HEK293 (cell line): Measurements from ENCODE around the gene IL10RB.

ENCODE experiments used
- CTCF ChIA-PET: fragments of 350-600 bp; formaldehyde crosslinking; extraction: SDS; loops from one replicate; lab custom pipeline; 2021; ENCODE audit warnings: antibody characterized with exemption; lab: Yijun Ruan, JAX
- POLR2A ChIA-PET: fragments of 300-600 bp; formaldehyde crosslinking; extraction: SDS; loops from one replicate; lab custom pipeline; 2020; ENCODE audit warnings: antibody characterized with exemption, inconsistent platforms; lab: Yijun Ruan, JAX
- H3K27ac ChIP-seq: fragments of 200-500 bp; sonication (Bioruptor generic); 2 replicates; pipeline ENCODE4 v1.5.1; 2014; ENCODE audit warnings: low read depth, low read length, control low read depth, inconsistent platforms; ENCODE audit errors: extremely low read depth
- H3K36me3 ChIP-seq, 2 experiments: fragments of 200-500 bp in 1 of 2; sonication (Bioruptor generic) in 1 of 2; 1 replicate in 1 of 2; 2 replicates in 1 of 2; pipeline ENCODE4 v1.5.1; 2014 to 2017; ENCODE audit warnings: inconsistent platforms in 2 of 2, low read length in 2 of 2; ENCODE audit not compliant: control insufficient read depth in 2 of 2, insufficient read depth in 1 of 2
- H3K4me1 ChIP-seq: fragments of 200-500 bp; sonication (Bioruptor generic); 2 replicates; pipeline ENCODE4 v1.5.1; 2014; ENCODE audit warnings: mild to moderate bottlenecking, low read length, inconsistent platforms; ENCODE audit not compliant: control insufficient read depth, insufficient read depth
- H3K4me3 ChIP-seq: 2 replicates; pipeline ENCODE4 v1.5.1; 2011; ENCODE audit warnings: low read depth, mild to moderate bottlenecking, control low read depth, low read length, moderate library complexity
- H3K9me3 ChIP-seq: fragments of 200-500 bp; sonication (Bioruptor generic); 2 replicates; pipeline ENCODE4 v1.5.1; 2014; ENCODE audit warnings: low read depth, low read length, inconsistent platforms; ENCODE audit not compliant: control insufficient read depth, insufficient read depth
- EGR2 ChIP-seq: fragments of 450-650 bp; formaldehyde crosslinking; IDR thresholded peaks from 2 replicates; pipeline ENCODE4 v1.5.1; 2016; ENCODE audit warnings: low read depth, missing biosample characterization, missing genetic modification characterization
- FEZF1 ChIP-seq: fragments of 450-650 bp; formaldehyde crosslinking; IDR thresholded peaks from 2 replicates; pipeline ENCODE4 v1.5.1; 2016; ENCODE audit warnings: missing biosample characterization, missing genetic modification characterization
- HOXD13 ChIP-seq: sonication (generic); formaldehyde crosslinking; IDR thresholded peaks from 2 replicates; pipeline ENCODE4 v1.8.0; 2022; ENCODE audit warnings: missing genetic modification reagents, borderline replicate concordance
- KLF1 ChIP-seq: fragments of 450-650 bp; formaldehyde crosslinking; IDR thresholded peaks from 2 replicates; pipeline ENCODE4 v1.5.1; 2016; ENCODE audit warnings: missing biosample characterization, missing genetic modification characterization
- MYNN ChIP-seq: fragments of 450-650 bp; formaldehyde crosslinking; IDR thresholded peaks from 2 replicates; pipeline ENCODE4 v1.5.1; 2016; ENCODE audit warnings: missing biosample characterization, missing genetic modification characterization, borderline replicate concordance
- OVOL3 ChIP-seq: fragments of 450-650 bp; formaldehyde crosslinking; IDR thresholded peaks from 2 replicates; pipeline ENCODE4 v1.5.1; 2016; ENCODE audit warnings: missing biosample characterization, missing genetic modification characterization
- ZBTB1 ChIP-seq: fragments of 450-650 bp; formaldehyde crosslinking; IDR thresholded peaks from 2 replicates; pipeline ENCODE4 v1.5.1; 2016; ENCODE audit warnings: missing biosample characterization, missing genetic modification characterization
- ZFP41 ChIP-seq: fragments of 450-650 bp; formaldehyde crosslinking; IDR thresholded peaks from 2 replicates; pipeline ENCODE4 v1.5.1; 2016; ENCODE audit warnings: missing biosample characterization, missing genetic modification characterization, borderline replicate concordance
- ZNF140 ChIP-seq: fragments of 450-650 bp; formaldehyde crosslinking; IDR thresholded peaks from 2 replicates; pipeline ENCODE4 v1.5.1; 2016; ENCODE audit warnings: missing biosample characterization, missing genetic modification characterization
- ZNF157 ChIP-seq: fragments of 450-650 bp; formaldehyde crosslinking; IDR thresholded peaks from 2 replicates; pipeline ENCODE4 v1.5.1; 2016; ENCODE audit warnings: missing biosample characterization, missing genetic modification characterization
- ZNF174 ChIP-seq: fragments of 450-650 bp; formaldehyde crosslinking; IDR thresholded peaks from 2 replicates; pipeline ENCODE4 v1.5.0; 2017; ENCODE audit warnings: missing biosample characterization, mild to moderate bottlenecking, missing genetic modification characterization
- ZNF175 ChIP-seq: fragments of 450-650 bp; formaldehyde crosslinking; IDR thresholded peaks from 2 replicates; pipeline ENCODE4 v1.5.1; 2016; ENCODE audit warnings: missing biosample characterization, missing genetic modification characterization
- ZNF202 ChIP-seq: fragments of 450-650 bp; formaldehyde crosslinking; IDR thresholded peaks from 2 replicates; pipeline ENCODE4 v1.5.1; 2016; ENCODE audit warnings: missing biosample characterization, missing genetic modification characterization, borderline replicate concordance
- ZNF266 ChIP-seq: fragments of 450-650 bp; formaldehyde crosslinking; IDR thresholded peaks from 2 replicates; pipeline ENCODE4 v1.5.1; 2016; ENCODE audit warnings: missing biosample characterization, missing genetic modification characterization, low read depth
- ZNF280D ChIP-seq: fragments of 450-650 bp; formaldehyde crosslinking; IDR thresholded peaks from 2 replicates; pipeline ENCODE4 v1.5.1; 2016; ENCODE audit warnings: missing biosample characterization, missing genetic modification characterization
- ZNF292 ChIP-seq: fragments of 450-650 bp; formaldehyde crosslinking; IDR thresholded peaks from 2 replicates; pipeline ENCODE4 v1.5.1; 2016; ENCODE audit warnings: low read depth, missing biosample characterization, missing genetic modification characterization, borderline replicate concordance
- ZNF324 ChIP-seq: fragments of 450-650 bp; formaldehyde crosslinking; IDR thresholded peaks from 2 replicates; pipeline ENCODE4 v1.5.1; 2016; ENCODE audit warnings: missing biosample characterization, missing genetic modification characterization
- ZNF366 ChIP-seq: fragments of 450-650 bp; formaldehyde crosslinking; conservative IDR thresholded peaks from 2 replicates; pipeline ENCODE4 v1.5.1; 2016; ENCODE audit warnings: missing biosample characterization, missing genetic modification characterization
- ZNF433 ChIP-seq: fragments of 450-650 bp; formaldehyde crosslinking; IDR thresholded peaks from 2 replicates; pipeline ENCODE4 v1.5.1; 2016; ENCODE audit warnings: missing biosample characterization, missing genetic modification characterization, low read depth
- ZNF501 ChIP-seq: fragments of 450-650 bp; formaldehyde crosslinking; IDR thresholded peaks from 2 replicates; pipeline ENCODE4 v1.5.1; 2016; ENCODE audit warnings: missing biosample characterization, missing genetic modification characterization
- ZNF623 ChIP-seq: fragments of 450-650 bp; formaldehyde crosslinking; IDR thresholded peaks from 2 replicates; pipeline ENCODE4 v1.5.1; 2016; ENCODE audit warnings: missing biosample characterization, missing genetic modification characterization
- ZNF747 ChIP-seq: fragments of 450-650 bp; formaldehyde crosslinking; IDR thresholded peaks from 2 replicates; pipeline ENCODE4 v1.5.1; 2016; ENCODE audit warnings: missing biosample characterization, missing genetic modification characterization
- ZNF76 ChIP-seq: fragments of 450-650 bp; formaldehyde crosslinking; IDR thresholded peaks from 2 replicates; pipeline ENCODE4; 2016; ENCODE audit warnings: low read depth, missing biosample characterization, missing genetic modification characterization, borderline replicate concordance
- ZNF785 ChIP-seq: fragments of 450-650 bp; formaldehyde crosslinking; IDR thresholded peaks from 2 replicates; pipeline ENCODE4 v1.5.1; 2016; ENCODE audit warnings: missing biosample characterization, missing genetic modification characterization
- ZSCAN30 ChIP-seq: fragments of 450-650 bp; IDR thresholded peaks from 2 replicates; pipeline ENCODE4 v1.5.1; 2018; ENCODE audit warnings: missing biosample characterization, mild to moderate bottlenecking, missing genetic modification characterization, moderate library complexity

The IL10RB gene

GRCh38 chr21:33270986-33271385, 4.8 kb downstream of the IL10RB start:
- peaks cover 11 to 38% of the 10 kb centered on the region in 2 experiments; a peak in 2 of 3 replicates for H3K36me3 ChIP-seq
- TF ChIP-seq ZSCAN30 (tag by site-specific recombination) (no peak), ZNF433 (no peak), ZNF76 (tag by site-specific recombination) (no peak), ZNF157 (tag by site-specific recombination) (no peak), ZNF174 (tag by site-specific recombination) (no peak), ZNF623 (tag by site-specific recombination) (no peak), ZNF366 (tag by site-specific recombination) (no peak), ZNF140 (tag by site-specific recombination) (no peak), ZNF202 (no peak), ZNF280D (tag by site-specific recombination) (no peak), ZBTB1 (tag by site-specific recombination) (no peak), MYNN (tag by site-specific recombination) (no peak), ZNF747 (tag by site-specific recombination) (no peak), HOXD13 (CRISPR knock-in tag) (no peak)
- ChIA-PET POLR2A (no interaction called here), CTCF (no interaction called here)
- H3K9me3 ChIP-seq = no peaks in the 10 kb centered on the region
- peaks cover 3% of the 10 kb centered on the region for H3K4me1 ChIP-seq
- H3K27ac ChIP-seq = no peak overlapping the region
- H3K4me3 ChIP-seq = no peak overlapping the region

- no peak for TF ChIP-seq ZNF324 (tag by site-specific recombination)
- TF ChIP-seq EGR2 (tag by site-specific recombination) = no peak
- TF ChIP-seq ZNF266 = no peak
- TF ChIP-seq ZNF292 (tag by site-specific recombination) = no peak
- no peak for TF ChIP-seq ZFP41
- TF ChIP-seq KLF1 (tag by site-specific recombination) = no peak
- TF ChIP-seq ZNF501 (tag by site-specific recombination) = no peak
- no peak for TF ChIP-seq ZNF785 (tag by site-specific recombination)
- TF ChIP-seq OVOL3 = no peak
- no peak for TF ChIP-seq ZNF76 (tag by site-specific recombination)
- no peak for TF ChIP-seq FEZF1 (tag by site-specific recombination)
- no peak for TF ChIP-seq ZNF175 (tag by site-specific recombination)
- POLR2A ChIA-PET = interaction anchor here (1.2 kb wide), 1 partner anchor 8 kb away, joined by 3 read pairs; no protein-coding TSS in a partner anchor
- no peak overlapping the region for H3K27ac ChIP-seq
Measured at GRCh38 chr21:33273044-33273443, 6.9 kb downstream of the IL10RB start.

More at GRCh38 chr21:33273044-33273443, 6.9 kb downstream of the IL10RB start:
- Histone ChIP-seq H3K4me1 (peaks cover 3% of the 10 kb centered on the region), H3K36me3 (peaks cover 27 to 46% of the 10 kb centered on the region in 2 experiments), H3K4me3 (no peak overlapping the region), H3K9me3 (no peaks in the 10 kb centered on the region)
- CTCF ChIA-PET = no interaction called here
